Gastroesophageal sphincter (tissue), 4 donors: ENCODE data around the gene HERC5. TPM values are rescaled to one million over a fixed set of nuclear protein-coding genes. Genes with fewer than 3 reads are reported as not detected.

Experiments used
- ATAC-seq: fragments of 150-250 bp; one replicate; pipeline ENCODE4 v1.9.1; 2016; ENCODE audit warnings: mild to moderate bottlenecking, moderate library complexity
- H3K27ac ChIP-seq, 4 donors: fragments of 200-600 bp; sonication (generic) in 3 of 4; 1 replicate in 3 of 4; 2 replicates in 1 of 4; pipeline ENCODE4 v1.5.1; 2016 to 2019
- H3K27me3 ChIP-seq: fragments of 200-600 bp; sonication (generic); one replicate; pipeline ENCODE4 v1.5.1; 2019
- H3K36me3 ChIP-seq, 2 donors: fragments of 200-600 bp; sonication (generic); one replicate each; pipeline ENCODE4 v1.5.1; 2019; ENCODE audit warnings: control low read depth in 1 of 2
- H3K4me1 ChIP-seq, 3 donors: fragments of 200-600 bp; sonication (generic); 1 replicate in 2 of 3; 2 replicates in 1 of 3; pipeline ENCODE4 v1.5.1; 2016 to 2019; ENCODE audit warnings: control low read depth in 2 of 3
- H3K4me3 ChIP-seq, 2 donors: fragments of 200-600 bp; sonication (generic); one replicate each; pipeline ENCODE4 v1.5.1; 2019; ENCODE audit warnings: mild to moderate bottlenecking in 1 of 2, moderate library complexity in 1 of 2
- H3K9me3 ChIP-seq, 3 donors: fragments of 200-600 bp; sonication (generic); one replicate each; pipeline ENCODE4 v1.5.1; 2017 to 2019; ENCODE audit warnings: control low read depth in 2 of 3
- EP300 ChIP-seq: sonication (generic); formaldehyde crosslinking; IDR thresholded peaks from one replicate; pipeline ENCODE4 v1.6.1; 2017; ENCODE audit warnings: antibody characterized with exemption, mild to moderate bottlenecking
- POLR2A ChIP-seq, 2 donors: fragments of 450-650 bp; IDR thresholded peaks; one replicate each; pipeline ENCODE4 v1.6.1; 2017; ENCODE audit warnings: antibody characterized with exemption in 2 of 2, mild to moderate bottlenecking in 2 of 2, moderate library complexity in 1 of 2
- POLR2AphosphoS5 ChIP-seq: sonication (generic); formaldehyde crosslinking; IDR thresholded peaks from one replicate; pipeline ENCODE4 v1.6.1; 2017; ENCODE audit warnings: antibody characterized with exemption
- WGBS, 2 donors: methylation state at CpG; one replicate each; pipeline ENCODE4 v1.1.5; 2018; ENCODE audit warnings: low coverage in 1 of 2; 5-methylcytosine and 5-hydroxymethylcytosine counted together
- total RNA-seq, 4 donors: library from RNA; depleted of rRNA; stranded (reverse); fragments of >200 nt; gene quantifications; one replicate each; pipeline ENCODE4 v1.1.0, GENCODE V29; 2016
- TF ChIP-seq, protein P1 (sequence below), 4 experiments: fragments of 200-600 bp in 2 of 4; fragments of 450-650 bp in 2 of 4; sonication (generic) in 1 of 4; IDR thresholded peaks; one replicate each; pipeline ENCODE4 v1.5.1; 2017 to 2019; ENCODE audit warnings: antibody characterized with exemption in 4 of 4, mild to moderate bottlenecking in 2 of 4, moderate library complexity in 2 of 4

The HERC5 gene
- 1 to 10 TPM; 2.2 to 5.9 (median 3.9) TPM for total RNA-seq

GRCh38 chr4:88456670-88457306 is at the start of gene HERC5:
Gene HERC5, plus strand, starts transcription at chr4:88457119. Its CDS starts 151 bp downstream, at chr4:88457270.
- no peaks in the 10 kb centered on the region for H3K9me3 ChIP-seq
- WGBS, 2 donors, result 0 to 1% methylated on average over 7 to 25 of the region's 57 CpGs
- no peaks in the 10 kb centered on the region for H3K27me3 ChIP-seq
- TF ChIP-seq, protein P1, sequence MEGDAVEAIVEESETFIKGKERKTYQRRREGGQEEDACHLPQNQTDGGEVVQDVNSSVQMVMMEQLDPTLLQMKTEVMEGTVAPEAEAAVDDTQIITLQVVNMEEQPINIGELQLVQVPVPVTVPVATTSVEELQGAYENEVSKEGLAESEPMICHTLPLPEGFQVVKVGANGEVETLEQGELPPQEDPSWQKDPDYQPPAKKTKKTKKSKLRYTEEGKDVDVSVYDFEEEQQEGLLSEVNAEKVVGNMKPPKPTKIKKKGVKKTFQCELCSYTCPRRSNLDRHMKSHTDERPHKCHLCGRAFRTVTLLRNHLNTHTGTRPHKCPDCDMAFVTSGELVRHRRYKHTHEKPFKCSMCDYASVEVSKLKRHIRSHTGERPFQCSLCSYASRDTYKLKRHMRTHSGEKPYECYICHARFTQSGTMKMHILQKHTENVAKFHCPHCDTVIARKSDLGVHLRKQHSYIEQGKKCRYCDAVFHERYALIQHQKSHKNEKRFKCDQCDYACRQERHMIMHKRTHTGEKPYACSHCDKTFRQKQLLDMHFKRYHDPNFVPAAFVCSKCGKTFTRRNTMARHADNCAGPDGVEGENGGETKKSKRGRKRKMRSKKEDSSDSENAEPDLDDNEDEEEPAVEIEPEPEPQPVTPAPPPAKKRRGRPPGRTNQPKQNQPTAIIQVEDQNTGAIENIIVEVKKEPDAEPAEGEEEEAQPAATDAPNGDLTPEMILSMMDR (IDR thresholded peaks at IDR 0.05), result peak; percentile 18 to 79 (median 64)
- TF ChIP-seq POLR2AphosphoS5, result peak; percentile 78
- peak in 1 of 2 donors; percentile 56 for TF ChIP-seq POLR2A (IDR thresholded peaks at IDR 0.05)
- TF ChIP-seq EP300, result no peak
- peak; percentile 92 for ATAC-seq
- peak within 1 kb of the TSS; percentile 50 to 79 for H3K4me3 ChIP-seq
- peak within 1 kb of the TSS in 3 of 4 donors; percentile 84 to 87 (median 86) for H3K27ac ChIP-seq
- no peaks in the 10 kb centered on the region for H3K36me3 ChIP-seq
- H3K4me1 ChIP-seq, result peaks cover 0 to 21% (median 0%) of the 10 kb centered on the region in 3 donors

- WGBS, 2 donors, result 83 to 94% methylated on average over 2 of the region's 2 CpGs
Observed at GRCh38 chr4:88409206-88409605, 47.7 kb upstream of the HERC5 start.

DNA sequence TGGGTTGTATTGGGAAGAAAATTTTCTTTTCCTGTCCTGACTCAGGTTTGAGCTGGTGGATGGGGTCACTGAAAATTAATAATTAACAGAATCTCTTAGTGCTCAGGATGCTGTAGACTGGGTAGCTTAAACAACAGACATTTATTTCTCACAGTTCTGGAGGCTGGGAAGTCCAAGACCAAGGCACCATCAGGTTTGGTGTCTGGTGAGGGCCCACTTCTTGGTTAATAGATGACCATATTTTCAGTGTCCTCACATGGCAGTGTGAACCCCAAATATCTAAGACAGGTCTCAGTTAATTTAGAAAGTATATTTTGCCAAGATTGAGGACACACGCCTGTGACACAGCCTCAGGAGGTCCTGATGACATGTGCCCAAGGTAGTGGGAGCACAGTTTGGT is 47.1 kb upstream of the HERC5 start:
- no peak for TF ChIP-seq POLR2A (IDR thresholded peaks at IDR 0.05)
- no peak for TF ChIP-seq EP300
- TF ChIP-seq POLR2AphosphoS5, result no peak
- TF ChIP-seq, protein P1 (IDR thresholded peaks at IDR 0.05), result no peak
- WGBS, 2 donors, result 100% methylated on average over 1 of the region's 1 CpG
- H3K4me3 ChIP-seq, result no peak overlapping the region
- no peak for ATAC-seq
- H3K36me3 ChIP-seq, result peaks cover 0 to 83% of the 10 kb centered on the region in 2 donors
- H3K4me1 ChIP-seq, result no peaks in the 10 kb centered on the region
- no peak overlapping the region for H3K27ac ChIP-seq
- no peaks in the 10 kb centered on the region for H3K9me3 ChIP-seq
- H3K27me3 ChIP-seq, result no peaks in the 10 kb centered on the region

More at GRCh38 chr4:88409206-88409605, 47.7 kb upstream of the HERC5 start:
- Histone ChIP-seq H3K27me3 (no peaks in the 10 kb centered on the region), H3K9me3 (no peaks in the 10 kb centered on the region), H3K27ac (no peak overlapping the region), H3K4me3 (no peak overlapping the region), H3K36me3 (peaks cover 0 to 83% of the 10 kb centered on the region in 2 donors), H3K4me1 (no peaks in the 10 kb centered on the region)
- ATAC-seq, result no peak
- TF ChIP-seq, protein P1 (IDR thresholded peaks at IDR 0.05), result no peak
- TF ChIP-seq POLR2A (IDR thresholded peaks at IDR 0.05) (no peak), POLR2AphosphoS5 (no peak), EP300 (no peak)

DNA sequence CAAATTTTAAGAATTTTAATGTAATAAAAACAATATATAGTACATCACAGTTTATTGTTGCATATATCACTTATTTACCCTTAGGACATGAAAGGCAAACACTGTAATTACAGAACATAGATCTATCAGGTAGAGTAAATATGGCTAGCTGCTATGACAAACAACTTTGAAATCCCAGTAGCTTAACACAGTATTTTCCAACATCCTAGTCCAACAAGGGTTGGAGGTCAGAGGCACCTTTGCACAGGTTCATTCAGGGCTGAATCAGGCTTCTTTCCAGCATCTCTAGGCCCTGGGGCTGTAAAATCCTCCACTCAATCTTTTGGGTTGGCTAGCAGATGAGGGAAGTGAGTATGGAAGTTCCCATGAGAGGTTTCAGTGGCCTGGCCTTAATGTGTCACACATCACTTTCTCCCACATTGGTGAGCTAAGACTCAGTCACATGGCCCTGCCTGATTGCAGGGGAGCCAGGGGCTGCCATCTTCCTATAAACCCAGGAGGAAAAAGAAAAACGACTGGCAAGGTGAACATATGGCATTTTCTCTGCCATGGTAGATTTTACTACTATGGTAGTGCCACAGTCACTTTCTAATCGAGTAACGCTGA is 45.3 kb upstream of the HERC5 start:
- WGBS, 2 donors, result 70 to 81% methylated on average over 3 of the region's 3 CpGs
- no peaks in the 10 kb centered on the region for H3K4me1 ChIP-seq
- H3K9me3 ChIP-seq, result no peaks in the 10 kb centered on the region
- peaks cover 0 to 66% of the 10 kb centered on the region in 2 donors for H3K36me3 ChIP-seq
- no peak for ATAC-seq
- no peaks in the 10 kb centered on the region for H3K27me3 ChIP-seq
- H3K27ac ChIP-seq, result no peak overlapping the region
- TF ChIP-seq, protein P1 (IDR thresholded peaks at IDR 0.05), result no peak
- no peak for TF ChIP-seq EP300
- no peak for TF ChIP-seq POLR2A (IDR thresholded peaks at IDR 0.05)
- no peak for TF ChIP-seq POLR2AphosphoS5
- no peak overlapping the region for H3K4me3 ChIP-seq

DNA sequence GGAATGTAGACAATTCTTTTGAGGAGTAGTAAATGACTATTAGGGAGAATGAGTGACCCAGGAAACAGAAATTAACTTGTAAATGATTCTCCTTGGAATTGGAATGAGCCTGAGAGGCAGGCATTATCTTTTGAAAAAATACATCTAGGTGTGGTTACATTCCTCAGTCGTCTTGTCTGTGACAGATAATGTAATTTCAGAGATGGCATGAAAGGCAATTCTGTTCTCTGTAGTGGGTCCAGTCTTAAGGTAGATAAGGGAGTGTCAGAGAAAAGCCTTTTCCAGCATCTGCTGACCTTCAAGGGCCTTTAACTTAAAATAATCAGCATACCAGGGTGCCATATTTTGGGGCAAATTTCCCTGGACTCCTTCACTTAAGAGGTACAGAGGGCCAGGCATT is 43.1 kb upstream of the HERC5 start:
- Histone ChIP-seq H3K27me3 (no peaks in the 10 kb centered on the region), H3K36me3 (peaks cover 0 to 67% of the 10 kb centered on the region in 2 donors), H3K27ac (no peak overlapping the region), H3K4me1 (no peaks in the 10 kb centered on the region), H3K4me3 (no peak overlapping the region), H3K9me3 (no peaks in the 10 kb centered on the region)
- 71 to 80% methylated on average over 1 of the region's 1 CpG for WGBS, 2 donors
- TF ChIP-seq, protein P1 (IDR thresholded peaks at IDR 0.05), result no peak
- TF ChIP-seq POLR2AphosphoS5 (no peak), POLR2A (IDR thresholded peaks at IDR 0.05) (no peak), EP300 (no peak)
- ATAC-seq, result no peak
